GM12878 (cell line): ENCODE measurements around the gene STARD5. TPM values are rescaled to one million over a fixed set of nuclear protein-coding genes. Genes with fewer than 3 reads are reported as not detected.

Source experiments
- ATAC-seq: fragments of 200-7000 bp; cut with Tn5 transposase; 3 replicates; pipeline ENCODE4 v1.9.1; 2020; ENCODE audit warnings: mild to moderate bottlenecking, moderate library complexity
- BruUV-seq: library from RNA; stranded (reverse); fragments of 400-500 nt; replicated peaks from 2 replicates; lab custom pipeline; 2021; lab: Mats Ljungman, UMichigan
- CTCF ChIA-PET: fragments of 300-600 bp; sonication (Branson Sonifier 250); formaldehyde crosslinking; extraction: SDS; loops from one replicate; lab custom pipeline; 2021; ENCODE audit warnings: inconsistent platforms; lab: Yijun Ruan, JAX
- POLR2A ChIA-PET: fragments of 350-600 bp; formaldehyde crosslinking; extraction: SDS; loops from one replicate; lab custom pipeline; 2021; ENCODE audit warnings: inconsistent platforms; lab: Charles Lee
- RAD21 ChIA-PET: fragments of 300-600 bp; sonication (Branson Sonifier 250); formaldehyde crosslinking; loops from one replicate; lab custom pipeline; 2023; ENCODE audit warnings: antibody characterized with exemption; ENCODE audit not compliant: unreplicated experiment; lab: Charles Lee
- SMC1A ChIA-PET: fragments of 300-600 bp; sonication (Branson Sonifier 250); formaldehyde crosslinking; loops from one replicate; lab custom pipeline; 2023; ENCODE audit not compliant: unreplicated experiment, uncharacterized antibody; lab: Charles Lee
- DNase-seq: peaks from one replicate; pipeline ENCODE4 v3.0.0-alpha.2; 2011; ENCODE audit warnings: low read depth, low spot score
- FAIRE-seq: peaks from 3 replicates; lab custom pipeline; 2011; peaks lifted over from hg19 to GRCh38; lab: Jason Lieb, UNC
- H2AFZ ChIP-seq: 2 replicates; pipeline ENCODE4 v1.6.0; 2011; ENCODE audit warnings: low read depth, low read length, control low read depth; ENCODE audit not compliant: control insufficient read depth
- H3K27ac ChIP-seq: 2 replicates; pipeline ENCODE4 v1.5.1; 2011; ENCODE audit warnings: control low read depth; ENCODE audit not compliant: control insufficient read depth, insufficient read depth
- H3K27me3 ChIP-seq, 2 experiments: replicated peaks in 1 of 2; 2 replicates each; pipeline versions ENCODE4 v1.6.0 to v1.6.1; 2011; ENCODE audit warnings: low read length in 1 of 2; ENCODE audit not compliant: control insufficient read depth in 2 of 2, insufficient read depth in 2 of 2
- H3K36me3 ChIP-seq, 2 experiments: 2 replicates each; pipeline ENCODE4 v1.5.1; 2011; ENCODE audit warnings: low read length in 1 of 2; ENCODE audit not compliant: control insufficient read depth in 2 of 2, insufficient read depth in 2 of 2
- H3K4me1 ChIP-seq: 2 replicates; pipeline ENCODE4 v1.6.1; 2011; ENCODE audit warnings: mild to moderate bottlenecking, low read length, moderate library complexity, mixed read lengths; ENCODE audit not compliant: control insufficient read depth, insufficient read depth
- H3K4me2 ChIP-seq: 2 replicates; pipeline ENCODE4 v1.6.0; 2011; ENCODE audit warnings: control low read depth; ENCODE audit not compliant: control insufficient read depth, insufficient read depth
- H3K4me3 ChIP-seq: fragments of 200-600 bp; sonication (generic); 2 replicates; pipeline ENCODE4 v1.5.1; 2016
- H3K79me2 ChIP-seq: 2 replicates; pipeline ENCODE4 v1.6.0; 2011; ENCODE audit warnings: low read length; ENCODE audit not compliant: control insufficient read depth, insufficient read depth
- H3K9ac ChIP-seq: 2 replicates; pipeline ENCODE4 v1.8.0; 2011; ENCODE audit warnings: low read length, control low read depth, mixed read lengths; ENCODE audit not compliant: control insufficient read depth, insufficient read depth
- H3K9me3 ChIP-seq: replicated peaks from 3 replicates; pipeline ENCODE4 v1.5.1; 2011; ENCODE audit warnings: mild to moderate bottlenecking, low read length; ENCODE audit not compliant: control insufficient read depth, insufficient read depth
- H4K20me1 ChIP-seq: 2 replicates; pipeline ENCODE4 v1.6.0; 2011; ENCODE audit not compliant: control insufficient read depth, insufficient read depth
- ATF2 ChIP-seq: IDR thresholded peaks from 2 replicates; pipeline ENCODE4 v1.6.1; 2012; ENCODE audit warnings: low read length, inconsistent platforms
- BCL3 ChIP-seq: IDR thresholded peaks from 2 replicates; pipeline ENCODE4 v1.6.1; 2011; ENCODE audit warnings: borderline replicate concordance, low read depth, mild to moderate bottlenecking, moderate library complexity, low read length; ENCODE audit not compliant: insufficient read depth, poor library complexity, severe bottlenecking
- CTCF ChIP-seq, 3 experiments: IDR thresholded peaks in 2 of 3; conservative IDR thresholded peaks in 1 of 3; 2 replicates each; pipeline ENCODE4 v1.5.1; 2011; ENCODE audit warnings: low read depth in 3 of 3, low read length in 3 of 3, mild to moderate bottlenecking in 3 of 3, control low read depth in 2 of 3, moderate library complexity in 2 of 3, inconsistent platforms in 1 of 3, mixed read lengths in 1 of 3; ENCODE audit not compliant: control insufficient read depth in 2 of 3, insufficient read depth in 1 of 3; ENCODE audit errors: extremely low read depth in 1 of 3
- ETV6 ChIP-seq, 2 experiments: fragments of 450-650 bp in 1 of 2; IDR thresholded peaks in 1 of 2; conservative IDR thresholded peaks in 1 of 2; 2 replicates each; pipeline ENCODE4 v1.6.1; 2014; ENCODE audit warnings: antibody characterized with exemption in 1 of 2, borderline replicate concordance in 1 of 2, low read depth in 1 of 2, mild to moderate bottlenecking in 1 of 2, moderate library complexity in 1 of 2
- NFYA ChIP-seq: IDR thresholded peaks from 2 replicates; pipeline ENCODE4 v1.6.1; 2011; ENCODE audit warnings: low read depth, mild to moderate bottlenecking, low read length, improper control_type of control experiment, borderline replicate concordance
- RBBP5 ChIP-seq: fragments of 200-600 bp; sonication (generic); conservative IDR thresholded peaks from 2 replicates; pipeline ENCODE4 v1.6.1; 2016
- STAT1 ChIP-seq: fragments of 450-650 bp; conservative IDR thresholded peaks from 2 replicates; pipeline ENCODE4 v1.6.1; 2014; ENCODE audit warnings: antibody characterized with exemption, mild to moderate bottlenecking
- WGBS: methylation state at CpG from one replicate; pipeline ENCODE4 v1.1.6; 2016; ENCODE audit warnings: low lambda C conversion rate; ENCODE audit not compliant: insufficient replicate concordance, insufficient coverage; ENCODE audit errors: missing lambda C conversion rate; 5-methylcytosine and 5-hydroxymethylcytosine counted together
- in situ Hi-C: fragments of 300-500 bp; cut with MboI; formaldehyde crosslinking; loops from 9 replicates; pipeline ENCODE4 v1.14.3; 2018; ENCODE audit warnings: mixed read lengths
- intact Hi-C: fragments of 100-400 bp; cut with micrococcal nuclease; formaldehyde crosslinking; loops from one replicate; pipeline ENCODE4 v1.14.2; 2022; ENCODE audit not compliant: unreplicated experiment
- polyA plus RNA-seq, 11 experiments: library from polyadenylated mRNA; depleted of rRNA in 4 of 11; unstranded in 6 of 11; stranded (reverse) in 5 of 11; fragments of >200 nt; fragmentation: Nextera tagmentation in 4 of 11; fragmentation: Illumina TruSeq in 1 of 11; extraction: Ambion mirVana in 4 of 11; extraction: Trizol in 1 of 11; gene quantifications; 1 replicate in 1 of 11; 2 replicates in 10 of 11; pipeline versions ENCODE4 v1.2.1 to v1.2.3, GENCODE V29; 2011 to 2016; ENCODE audit warnings: inconsistent platforms in 2 of 11, missing spikeins in 2 of 11, low read depth in 1 of 11
- total RNA-seq, 4 experiments: library from RNA; depleted of rRNA in 3 of 4; stranded (reverse); fragments of >200 nt in 3 of 4; fragmentation: Illumina TruSeq in 1 of 4; extraction: Trizol in 1 of 4; gene quantifications; 2 replicates each; pipeline versions ENCODE4 v1.2.1 to v1.2.3, GENCODE V29; 2013 to 2021
- TF ChIP-seq, protein P1 (sequence below): fragments of 150-350 bp; IDR thresholded peaks from 2 replicates; pipeline ENCODE4 v1.6.1; 2014; ENCODE audit warnings: mild to moderate bottlenecking, low read depth, low read length
- TF ChIP-seq, protein P2 (sequence below): fragments of 450-650 bp; formaldehyde crosslinking; IDR thresholded peaks from 2 replicates; pipeline ENCODE4 v1.4.0; 2020; ENCODE audit warnings: mild to moderate bottlenecking, moderate library complexity

Gene STARD5
- total and polyA plus RNA-seq, 10 of the 15 experiments (the other 5 are each of a cell fraction or from before 2014, with no cell fraction given), result 2.3 to 9.4 (median 4.7) TPM

GRCh38 chr15:81363276-81363675, 39.3 kb upstream of the STARD5 start:
- RAD21 ChIA-PET, result no interaction called here
- Histone ChIP-seq H3K4me2 (no peak overlapping the region), H3K27me3 (no peaks in the 10 kb centered on the region), H4K20me1 (no peaks in the 10 kb centered on the region), H3K4me1 (no peaks in the 10 kb centered on the region), H3K79me2 (no peaks in the 10 kb centered on the region), H2AFZ (no peak overlapping the region), H3K36me3 (no peaks in the 10 kb centered on the region), H3K9me3 (no peaks in the 10 kb centered on the region), H3K4me3 (no peak overlapping the region), H3K9ac (no peak overlapping the region), H3K27ac (no peak overlapping the region)
- POLR2A ChIA-PET, result no interaction called here
- CTCF ChIA-PET, result no interaction called here
- no TSS peak for BruUV-seq
- in situ Hi-C loops, result no loop called here
- no peak for DNase-seq
- no peak for FAIRE-seq
- intact Hi-C loops, result no loop called here
- WGBS, result 60% methylated on average over 3 of the region's 3 CpGs
- SMC1A ChIA-PET, result no interaction called here
- ATAC-seq, result no peak
- TF ChIP-seq, protein P1, sequence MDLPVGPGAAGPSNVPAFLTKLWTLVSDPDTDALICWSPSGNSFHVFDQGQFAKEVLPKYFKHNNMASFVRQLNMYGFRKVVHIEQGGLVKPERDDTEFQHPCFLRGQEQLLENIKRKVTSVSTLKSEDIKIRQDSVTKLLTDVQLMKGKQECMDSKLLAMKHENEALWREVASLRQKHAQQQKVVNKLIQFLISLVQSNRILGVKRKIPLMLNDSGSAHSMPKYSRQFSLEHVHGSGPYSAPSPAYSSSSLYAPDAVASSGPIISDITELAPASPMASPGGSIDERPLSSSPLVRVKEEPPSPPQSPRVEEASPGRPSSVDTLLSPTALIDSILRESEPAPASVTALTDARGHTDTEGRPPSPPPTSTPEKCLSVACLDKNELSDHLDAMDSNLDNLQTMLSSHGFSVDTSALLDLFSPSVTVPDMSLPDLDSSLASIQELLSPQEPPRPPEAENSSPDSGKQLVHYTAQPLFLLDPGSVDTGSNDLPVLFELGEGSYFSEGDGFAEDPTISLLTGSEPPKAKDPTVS, result no peak
- TF ChIP-seq RBBP5, result no peak
- TF ChIP-seq ETV6 (conservative IDR thresholded peaks at IDR 0.05 in 1 of 2, IDR thresholded peaks at IDR 0.05 in 1 of 2; ENCODE audit: borderline replicate concordance in 1 of 2, low read depth in 1 of 2), result no peak
- TF ChIP-seq, protein P2, sequence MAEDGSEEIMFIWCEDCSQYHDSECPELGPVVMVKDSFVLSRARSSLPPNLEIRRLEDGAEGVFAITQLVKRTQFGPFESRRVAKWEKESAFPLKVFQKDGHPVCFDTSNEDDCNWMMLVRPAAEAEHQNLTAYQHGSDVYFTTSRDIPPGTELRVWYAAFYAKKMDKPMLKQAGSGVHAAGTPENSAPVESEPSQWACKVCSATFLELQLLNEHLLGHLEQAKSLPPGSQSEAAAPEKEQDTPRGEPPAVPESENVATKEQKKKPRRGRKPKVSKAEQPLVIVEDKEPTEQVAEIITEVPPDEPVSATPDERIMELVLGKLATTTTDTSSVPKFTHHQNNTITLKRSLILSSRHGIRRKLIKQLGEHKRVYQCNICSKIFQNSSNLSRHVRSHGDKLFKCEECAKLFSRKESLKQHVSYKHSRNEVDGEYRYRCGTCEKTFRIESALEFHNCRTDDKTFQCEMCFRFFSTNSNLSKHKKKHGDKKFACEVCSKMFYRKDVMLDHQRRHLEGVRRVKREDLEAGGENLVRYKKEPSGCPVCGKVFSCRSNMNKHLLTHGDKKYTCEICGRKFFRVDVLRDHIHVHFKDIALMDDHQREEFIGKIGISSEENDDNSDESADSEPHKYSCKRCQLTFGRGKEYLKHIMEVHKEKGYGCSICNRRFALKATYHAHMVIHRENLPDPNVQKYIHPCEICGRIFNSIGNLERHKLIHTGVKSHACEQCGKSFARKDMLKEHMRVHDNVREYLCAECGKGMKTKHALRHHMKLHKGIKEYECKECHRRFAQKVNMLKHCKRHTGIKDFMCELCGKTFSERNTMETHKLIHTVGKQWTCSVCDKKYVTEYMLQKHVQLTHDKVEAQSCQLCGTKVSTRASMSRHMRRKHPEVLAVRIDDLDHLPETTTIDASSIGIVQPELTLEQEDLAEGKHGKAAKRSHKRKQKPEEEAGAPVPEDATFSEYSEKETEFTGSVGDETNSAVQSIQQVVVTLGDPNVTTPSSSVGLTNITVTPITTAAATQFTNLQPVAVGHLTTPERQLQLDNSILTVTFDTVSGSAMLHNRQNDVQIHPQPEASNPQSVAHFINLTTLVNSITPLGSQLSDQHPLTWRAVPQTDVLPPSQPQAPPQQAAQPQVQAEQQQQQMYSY (CRISPR knock-in tag), result no peak
- TF ChIP-seq ATF2, result no peak
- no peak for TF ChIP-seq NFYA
- TF ChIP-seq CTCF (IDR thresholded peaks at IDR 0.05 in 2 of 3, conservative IDR thresholded peaks at IDR 0.05 in 1 of 3; ENCODE audit: control insufficient read depth in 2 of 3, extremely low read depth in 1 of 3, insufficient read depth in 1 of 3, low read depth in 3 of 3, low read length in 3 of 3), result no peak
- no peak for TF ChIP-seq STAT1
- TF ChIP-seq BCL3, result no peak
